ENCODE results near the gene NUP62.

Gene NUP62

DNA sequence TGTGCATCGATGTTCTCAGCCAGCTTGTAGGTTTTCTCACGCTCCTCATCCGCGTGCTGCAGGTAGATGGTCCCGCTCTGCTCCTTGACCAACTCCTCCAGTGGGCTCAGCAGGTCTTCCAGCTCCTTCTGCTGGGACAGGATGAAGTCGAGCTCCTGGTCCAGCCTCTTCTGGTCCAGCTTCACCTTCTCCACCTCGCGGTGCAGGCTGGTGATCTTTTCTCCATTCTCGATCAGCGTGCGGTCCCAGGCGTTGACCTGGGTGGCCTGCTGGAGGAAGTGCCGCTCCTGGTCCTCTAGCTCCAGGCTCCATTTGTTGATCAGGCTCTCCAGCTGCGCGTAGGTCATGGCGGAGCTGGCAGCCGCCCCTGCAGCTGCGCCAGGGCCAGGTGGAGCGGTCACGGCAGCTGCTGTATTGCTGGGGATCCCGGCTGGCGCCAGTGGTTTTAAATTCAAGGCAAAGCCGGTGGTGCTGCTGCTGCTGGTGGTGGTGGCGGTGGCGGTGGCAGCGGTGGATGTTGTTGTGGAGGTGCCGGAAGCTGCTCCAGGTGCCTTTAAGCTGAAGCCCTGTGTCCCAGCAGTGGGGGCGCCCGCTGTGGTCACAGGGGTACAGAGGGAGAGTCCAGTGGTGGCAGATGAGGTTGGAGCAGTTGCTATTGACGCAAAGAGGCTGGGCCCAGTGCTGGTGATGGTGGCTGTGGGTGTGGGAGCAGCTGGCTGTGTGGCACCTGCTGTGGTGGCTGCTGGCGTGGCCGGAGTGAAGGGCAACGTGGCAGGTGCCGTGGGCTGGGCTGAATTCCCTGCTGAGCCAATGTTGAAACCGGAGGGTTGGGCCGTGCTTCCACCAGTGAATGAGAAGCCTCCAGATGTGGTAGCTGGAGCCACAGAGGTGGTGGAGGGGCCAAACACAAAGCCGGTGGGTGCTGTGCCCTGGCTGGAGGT is 20.6 kb downstream of the NUP62 start:
- Histone ChIP-seq H3K27me3 (ENCODE audit: control insufficient read depth in 1 of 2, insufficient read depth in 1 of 2, low read length in 2 of 2) (no peaks in the 10 kb centered on the region), H2BK15ac (ENCODE audit: low read depth, poor library complexity, severe bottlenecking) (no peak overlapping the region), H3K23ac (ENCODE audit: low read length in 2 of 2) (no peak overlapping the region), H3K4me3 (ENCODE audit: insufficient read depth in 1 of 2, low read depth in 1 of 2, low read length in 2 of 2) (no peak overlapping the region), H2BK5ac (ENCODE audit: low read depth, low read length, poor library complexity, severe bottlenecking) (no peak overlapping the region), H2AFZ (ENCODE audit: low read depth, low read length) (no peak overlapping the region), H3K18ac (ENCODE audit: low read depth in 1 of 2, low read length in 2 of 2) (no peak overlapping the region), H3K9ac (ENCODE audit: low read length) (no peak overlapping the region), H3K79me1 (replicated peaks; ENCODE audit: low read length, poor library complexity, severe bottlenecking) (peaks cover 41% of the 10 kb centered on the region), H3K4me1 (ENCODE audit: control insufficient read depth, insufficient read depth, low read depth, low read length) (peaks cover 4% of the 10 kb centered on the region), H3K4me2 (ENCODE audit: low read length, poor library complexity, severe bottlenecking) (no peak overlapping the region), H2BK120ac (ENCODE audit: low read depth, low read length) (no peak overlapping the region), H2AK5ac (ENCODE audit: low read length, severe bottlenecking) (no peak overlapping the region), H2BK12ac (ENCODE audit: low read length in 2 of 2) (no peak overlapping the region), H4K8ac (ENCODE audit: low read length) (no peak overlapping the region), H3K36me3 (ENCODE audit: control insufficient read depth in 1 of 2, insufficient read depth in 2 of 2, low read depth in 1 of 2, low read length in 2 of 2) (peaks cover 51 to 58% of the 10 kb centered on the region in 2 experiments), H3K9me3 (ENCODE audit: control insufficient read depth, low read length) (no peaks in the 10 kb centered on the region), H4K91ac (ENCODE audit: low read length) (no peak overlapping the region), H3K27ac (ENCODE audit: low read length, poor library complexity, severe bottlenecking) (no peak overlapping the region), H3K4ac (ENCODE audit: low read depth in 1 of 2, low read length in 2 of 2) (no peak overlapping the region), H3K14ac (ENCODE audit: low read length in 2 of 2) (no peak overlapping the region)
- DNase-seq = no peak
- 99% methylated on average over 37 of the region's 37 CpGs for WGBS

DNA sequence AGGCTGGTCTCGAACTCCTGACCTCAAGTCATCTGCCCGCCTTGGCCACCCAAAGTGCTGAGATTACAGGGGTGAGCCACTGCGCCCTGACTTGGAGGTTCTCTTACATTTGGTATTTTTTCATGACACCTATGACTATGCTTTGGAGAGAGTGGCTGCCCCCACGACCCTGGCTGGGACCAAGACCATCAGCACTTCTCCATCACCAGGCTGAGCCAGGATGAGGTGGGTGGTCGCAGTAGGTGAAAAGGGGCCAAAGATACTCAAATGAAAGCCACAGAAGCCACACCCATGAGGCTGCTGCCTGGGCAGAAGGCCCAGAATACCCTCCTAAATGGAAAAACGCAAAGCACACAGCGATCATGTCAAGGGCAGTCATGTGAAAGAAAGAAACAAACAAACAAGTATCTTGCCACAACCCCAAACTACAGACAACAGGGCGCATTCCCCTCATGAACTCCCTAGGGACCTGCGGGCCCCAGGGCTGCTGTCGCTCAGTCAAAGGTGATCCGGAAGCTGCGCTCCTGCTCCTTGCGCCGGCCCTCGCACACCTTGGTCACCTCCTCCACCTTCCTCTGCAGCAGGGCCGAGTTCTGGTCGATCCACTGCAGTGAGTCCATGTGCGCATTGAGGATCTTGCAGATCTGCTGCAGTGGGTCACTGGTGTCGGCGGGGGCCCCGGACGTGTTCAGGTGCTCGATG is 21.4 kb downstream of the NUP62 start:
- H3K9me3 ChIP-seq (ENCODE audit: control insufficient read depth, low read length) = no peaks in the 10 kb centered on the region
- H2BK120ac ChIP-seq (ENCODE audit: low read depth, low read length) = no peak overlapping the region
- no peak overlapping the region for H3K14ac ChIP-seq (ENCODE audit: low read length in 2 of 2)
- H3K27ac ChIP-seq (ENCODE audit: low read length, poor library complexity, severe bottlenecking) = no peak overlapping the region
- 98% methylated on average over 23 of the region's 23 CpGs for WGBS
- H3K18ac ChIP-seq (ENCODE audit: low read depth in 1 of 2, low read length in 2 of 2) = no peak overlapping the region
- no peak overlapping the region for H4K91ac ChIP-seq (ENCODE audit: low read length)
- peaks cover 37% of the 10 kb centered on the region for H3K79me1 ChIP-seq (replicated peaks; ENCODE audit: low read length, poor library complexity, severe bottlenecking)
- no peak overlapping the region for H3K4me2 ChIP-seq (ENCODE audit: low read length, poor library complexity, severe bottlenecking)
- H3K36me3 ChIP-seq (ENCODE audit: control insufficient read depth in 1 of 2, insufficient read depth in 2 of 2, low read depth in 1 of 2, low read length in 2 of 2) = peaks cover 43 to 49% of the 10 kb centered on the region in 2 experiments
- H4K8ac ChIP-seq (ENCODE audit: low read length) = no peak overlapping the region
- H3K4me1 ChIP-seq (ENCODE audit: control insufficient read depth, insufficient read depth, low read depth, low read length) = peaks cover 4% of the 10 kb centered on the region
- no peak overlapping the region for H2BK5ac ChIP-seq (ENCODE audit: low read depth, low read length, poor library complexity, severe bottlenecking)
- H3K27me3 ChIP-seq (ENCODE audit: control insufficient read depth in 1 of 2, insufficient read depth in 1 of 2, low read length in 2 of 2) = no peaks in the 10 kb centered on the region
- no peak overlapping the region for H3K4me3 ChIP-seq (ENCODE audit: insufficient read depth in 1 of 2, low read depth in 1 of 2, low read length in 2 of 2)
- no peak overlapping the region for H2AK5ac ChIP-seq (ENCODE audit: low read length, severe bottlenecking)
- DNase-seq = no peak
- H2BK15ac ChIP-seq (ENCODE audit: low read depth, poor library complexity, severe bottlenecking) = no peak overlapping the region
- no peak overlapping the region for H2AFZ ChIP-seq (ENCODE audit: low read depth, low read length)
- no peak overlapping the region for H3K23ac ChIP-seq (ENCODE audit: low read length in 2 of 2)
- no peak overlapping the region for H2BK12ac ChIP-seq (ENCODE audit: low read length in 2 of 2)
- no peak overlapping the region for H3K9ac ChIP-seq (ENCODE audit: low read length)
- H3K4ac ChIP-seq (ENCODE audit: low read depth in 1 of 2, low read length in 2 of 2) = no peak overlapping the region

DNA sequence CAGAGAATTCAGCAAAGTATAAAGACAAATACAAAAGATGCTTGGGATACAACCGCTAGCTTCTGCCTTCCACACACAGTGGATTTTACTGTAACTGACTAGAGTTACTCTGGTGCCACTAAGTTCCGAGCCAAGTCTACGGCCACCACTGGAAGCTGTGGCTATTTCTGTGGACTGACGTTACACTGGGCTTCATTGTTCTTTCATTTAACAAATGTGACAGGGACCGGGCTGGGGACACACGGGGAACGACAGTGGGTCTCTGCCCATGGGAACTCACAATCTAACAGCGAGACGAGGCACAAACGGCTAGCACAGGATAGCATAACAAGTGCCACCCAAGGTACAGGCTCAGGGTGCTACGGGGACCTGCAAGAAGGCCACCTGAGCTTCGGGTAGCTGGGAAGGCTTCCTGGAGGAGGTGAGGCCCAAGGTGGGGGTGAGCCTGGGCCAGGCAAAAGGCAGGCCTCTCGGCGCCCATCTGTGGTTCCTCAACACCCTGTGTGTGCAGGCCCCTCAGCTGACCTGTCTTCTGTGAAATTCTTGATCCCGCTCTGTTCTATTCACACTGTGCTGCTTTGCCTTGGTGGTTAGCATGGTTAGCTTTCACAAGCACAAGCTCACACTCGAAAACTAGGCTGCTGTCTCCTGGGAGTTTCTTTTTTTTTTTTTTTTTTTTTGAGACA is 22.3 kb downstream of the NUP62 start:
- H4K91ac ChIP-seq (ENCODE audit: low read length) = peak overlapping the region; percentile 44
- no peak overlapping the region for H3K9ac ChIP-seq (ENCODE audit: low read length)
- no peak overlapping the region for H2AFZ ChIP-seq (ENCODE audit: low read depth, low read length)
- H2BK120ac ChIP-seq (ENCODE audit: low read depth, low read length) = no peak overlapping the region
- no peak overlapping the region for H3K18ac ChIP-seq (ENCODE audit: low read depth in 1 of 2, low read length in 2 of 2)
- no peak overlapping the region for H2BK5ac ChIP-seq (ENCODE audit: low read depth, low read length, poor library complexity, severe bottlenecking)
- H2AK5ac ChIP-seq (ENCODE audit: low read length, severe bottlenecking) = no peak overlapping the region
- WGBS = 96% methylated on average over 16 of the region's 16 CpGs
- H3K4me2 ChIP-seq (ENCODE audit: low read length, poor library complexity, severe bottlenecking) = no peak overlapping the region
- H3K9me3 ChIP-seq (ENCODE audit: control insufficient read depth, low read length) = no peaks in the 10 kb centered on the region
- no peak overlapping the region for H3K4ac ChIP-seq (ENCODE audit: low read depth in 1 of 2, low read length in 2 of 2)
- H4K8ac ChIP-seq (ENCODE audit: low read length) = no peak overlapping the region
- H3K27ac ChIP-seq (ENCODE audit: low read length, poor library complexity, severe bottlenecking) = no peak overlapping the region
- H3K23ac ChIP-seq (ENCODE audit: low read length in 2 of 2) = no peak overlapping the region
- no peaks in the 10 kb centered on the region for H3K27me3 ChIP-seq (ENCODE audit: control insufficient read depth in 1 of 2, insufficient read depth in 1 of 2, low read length in 2 of 2)
- DNase-seq = no peak
- peaks cover 4% of the 10 kb centered on the region for H3K4me1 ChIP-seq (ENCODE audit: control insufficient read depth, insufficient read depth, low read depth, low read length)
- H3K4me3 ChIP-seq (ENCODE audit: insufficient read depth in 1 of 2, low read depth in 1 of 2, low read length in 2 of 2) = no peak overlapping the region
- no peak overlapping the region for H3K14ac ChIP-seq (ENCODE audit: low read length in 2 of 2)
- peaks cover 37 to 43% of the 10 kb centered on the region in 2 experiments for H3K36me3 ChIP-seq (ENCODE audit: control insufficient read depth in 1 of 2, insufficient read depth in 2 of 2, low read depth in 1 of 2, low read length in 2 of 2)
- peaks cover 32% of the 10 kb centered on the region for H3K79me1 ChIP-seq (replicated peaks; ENCODE audit: low read length, poor library complexity, severe bottlenecking)
- H2BK15ac ChIP-seq (ENCODE audit: low read depth, poor library complexity, severe bottlenecking) = no peak overlapping the region
- H2BK12ac ChIP-seq (ENCODE audit: low read length in 2 of 2) = no peak overlapping the region

DNA sequence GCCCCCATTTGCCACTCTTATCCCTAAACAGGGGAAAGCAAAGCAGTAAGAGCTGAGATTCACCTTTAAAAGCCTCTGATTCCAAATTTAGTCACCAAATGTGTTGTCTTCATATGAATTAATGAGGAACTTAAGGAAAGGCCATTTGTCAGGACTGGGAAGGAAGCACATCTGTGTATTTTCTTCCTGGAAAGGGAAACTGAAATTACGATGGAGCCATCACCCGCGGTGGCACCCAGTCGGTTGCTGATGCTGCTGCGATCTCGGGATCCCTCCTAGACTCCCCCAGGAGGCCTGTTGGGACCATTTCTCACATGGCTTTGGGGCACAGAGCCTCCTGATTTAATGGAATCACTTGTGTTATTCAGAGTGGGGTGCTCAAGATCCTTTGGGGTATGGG is 25.2 kb downstream of the NUP62 start:
- H2BK120ac ChIP-seq (ENCODE audit: low read depth, low read length) = no peak overlapping the region
- no peak overlapping the region for H2BK12ac ChIP-seq (ENCODE audit: low read length in 2 of 2)
- no peak overlapping the region for H3K23ac ChIP-seq (ENCODE audit: low read length in 2 of 2)
- no peak overlapping the region for H4K91ac ChIP-seq (ENCODE audit: low read length)
- H3K27ac ChIP-seq (ENCODE audit: low read length, poor library complexity, severe bottlenecking) = no peak overlapping the region
- no peak overlapping the region for H3K14ac ChIP-seq (ENCODE audit: low read length in 2 of 2)
- H3K9ac ChIP-seq (ENCODE audit: low read length) = no peak overlapping the region
- no peaks in the 10 kb centered on the region for H3K9me3 ChIP-seq (ENCODE audit: control insufficient read depth, low read length)
- H3K27me3 ChIP-seq (ENCODE audit: control insufficient read depth in 1 of 2, insufficient read depth in 1 of 2, low read length in 2 of 2) = no peaks in the 10 kb centered on the region
- H2AFZ ChIP-seq (ENCODE audit: low read depth, low read length) = no peak overlapping the region
- H3K4me3 ChIP-seq (ENCODE audit: insufficient read depth in 1 of 2, low read depth in 1 of 2, low read length in 2 of 2) = no peak overlapping the region
- peaks cover 27 to 28% of the 10 kb centered on the region in 2 experiments for H3K36me3 ChIP-seq (ENCODE audit: control insufficient read depth in 1 of 2, insufficient read depth in 2 of 2, low read depth in 1 of 2, low read length in 2 of 2)
- 93% methylated on average over 6 of the region's 6 CpGs for WGBS
- H4K8ac ChIP-seq (ENCODE audit: low read length) = no peak overlapping the region
- H2AK5ac ChIP-seq (ENCODE audit: low read length, severe bottlenecking) = no peak overlapping the region
- no peak overlapping the region for H2BK5ac ChIP-seq (ENCODE audit: low read depth, low read length, poor library complexity, severe bottlenecking)
- no peak overlapping the region for H3K4ac ChIP-seq (ENCODE audit: low read depth in 1 of 2, low read length in 2 of 2)
- DNase-seq = no peak
- H2BK15ac ChIP-seq (ENCODE audit: low read depth, poor library complexity, severe bottlenecking) = no peak overlapping the region
- H3K18ac ChIP-seq (ENCODE audit: low read depth in 1 of 2, low read length in 2 of 2) = no peak overlapping the region
- peaks cover 21% of the 10 kb centered on the region for H3K79me1 ChIP-seq (replicated peaks; ENCODE audit: low read length, poor library complexity, severe bottlenecking)
- no peak overlapping the region for H3K4me2 ChIP-seq (ENCODE audit: low read length, poor library complexity, severe bottlenecking)
- H3K4me1 ChIP-seq (ENCODE audit: control insufficient read depth, insufficient read depth, low read depth, low read length) = peaks cover 2% of the 10 kb centered on the region

Measured in mesenchymal stem cell (in vitro differentiated cells and primary cell).